Ammon's horn (tissue), 1 donor: ENCODE results near the gene HID1.
"Not testable (repeated sequence)": the region's sequence is repeated elsewhere in the genome, so short reads cannot be mapped to it uniquely, and the experiment has no call there.

ENCODE experiments used
- DNase-seq: peaks from one replicate; pipeline ENCODE4 v3.0.0-alpha.2; 2016; ENCODE audit warnings: low spot score

HID1 gene

DNA sequence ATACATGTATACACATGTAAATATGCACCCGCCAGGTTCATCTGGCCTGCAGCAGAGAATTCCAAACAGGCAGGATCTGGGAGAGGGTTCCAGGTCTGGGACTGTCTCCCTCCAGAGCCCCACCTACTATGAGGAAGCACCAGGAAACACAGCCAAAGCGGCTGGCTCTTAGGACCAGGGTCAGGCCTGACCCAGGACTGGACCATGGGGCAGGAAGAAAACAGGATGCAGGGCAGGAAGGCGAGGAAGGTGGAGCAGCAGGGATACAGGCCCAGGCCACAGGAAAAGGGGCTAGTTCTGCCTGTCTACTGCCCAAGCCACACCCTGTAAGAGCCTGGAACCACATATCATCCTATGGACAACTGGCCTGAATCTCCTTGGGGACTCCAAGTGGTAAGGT lies 2.2 kb downstream of the HID1 start:
- no peak for DNase-seq

DNA sequence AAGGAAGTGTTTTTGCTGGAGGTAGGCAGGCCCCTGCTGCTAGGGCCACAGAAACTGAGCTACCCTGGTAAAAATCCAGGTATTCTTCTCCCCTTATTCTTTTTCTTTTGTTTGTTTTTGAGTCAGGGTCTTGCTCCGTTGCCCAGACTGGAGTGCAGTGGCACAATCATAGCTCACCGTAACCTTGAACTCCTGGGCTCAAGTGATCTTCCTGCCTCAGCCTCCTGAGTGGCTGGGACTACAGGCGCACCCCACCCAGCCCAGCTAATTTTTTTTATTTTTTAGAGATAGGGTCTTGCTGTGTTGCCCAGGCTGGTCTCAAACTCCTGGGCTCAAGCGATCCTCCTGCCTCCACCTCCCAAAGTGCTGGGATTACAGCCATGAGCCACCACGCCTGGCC lies 3.1 kb downstream of the HID1 start:
- DNase-seq, result not testable (repeated sequence)

DNA sequence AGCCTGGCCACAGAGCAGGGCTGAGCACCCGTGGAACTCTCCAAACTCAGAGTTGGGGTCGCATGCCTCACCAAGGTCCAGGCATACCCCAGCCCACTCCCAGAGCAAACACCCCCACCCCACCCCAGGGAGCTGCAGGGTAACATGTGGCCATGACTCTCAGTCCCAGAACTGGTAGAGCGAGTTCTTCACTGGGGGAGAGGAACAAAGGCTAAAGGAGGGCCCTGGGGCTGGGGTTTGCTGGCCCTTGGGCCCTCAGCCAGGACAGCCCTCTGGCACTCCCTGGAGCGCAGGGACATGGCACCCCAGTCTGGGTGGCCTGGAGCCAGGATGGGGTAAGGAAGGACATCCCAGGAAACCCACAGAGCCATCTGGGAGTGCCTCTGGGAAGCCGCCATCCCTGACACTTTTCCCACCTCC lies 4.2 kb downstream of the HID1 start:
- no peak for DNase-seq

DNA sequence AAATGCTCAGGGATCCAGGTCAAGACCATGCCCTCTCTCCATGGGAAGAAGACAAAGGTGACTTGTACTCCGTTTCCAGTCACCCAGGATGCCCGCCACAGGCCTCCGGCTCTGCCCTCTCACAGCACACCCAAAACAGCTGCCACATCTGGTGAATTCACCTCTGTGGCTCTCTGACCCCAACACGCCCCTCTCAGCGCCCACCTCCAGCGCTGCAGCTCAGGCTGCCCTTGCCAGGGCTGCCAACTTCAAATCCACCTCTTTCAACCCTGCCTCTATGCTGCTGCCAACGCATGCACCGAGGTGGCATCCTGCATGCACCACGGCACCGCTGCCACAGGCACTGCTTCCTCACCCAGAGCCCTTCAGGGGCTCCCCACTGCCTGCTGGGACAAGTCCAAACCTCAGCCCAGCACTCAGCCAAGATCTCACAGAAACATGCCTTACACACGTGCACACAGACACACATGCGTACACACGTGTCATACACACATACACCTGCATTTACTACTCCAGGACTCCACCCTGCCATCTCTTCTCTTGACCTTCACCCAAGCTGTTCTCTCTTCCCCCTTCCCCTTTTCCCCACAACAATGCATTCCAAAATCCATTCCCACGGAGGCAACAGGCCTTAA lies 7.5 kb downstream of the HID1 start:
- DNase-seq, result no peak

DNA sequence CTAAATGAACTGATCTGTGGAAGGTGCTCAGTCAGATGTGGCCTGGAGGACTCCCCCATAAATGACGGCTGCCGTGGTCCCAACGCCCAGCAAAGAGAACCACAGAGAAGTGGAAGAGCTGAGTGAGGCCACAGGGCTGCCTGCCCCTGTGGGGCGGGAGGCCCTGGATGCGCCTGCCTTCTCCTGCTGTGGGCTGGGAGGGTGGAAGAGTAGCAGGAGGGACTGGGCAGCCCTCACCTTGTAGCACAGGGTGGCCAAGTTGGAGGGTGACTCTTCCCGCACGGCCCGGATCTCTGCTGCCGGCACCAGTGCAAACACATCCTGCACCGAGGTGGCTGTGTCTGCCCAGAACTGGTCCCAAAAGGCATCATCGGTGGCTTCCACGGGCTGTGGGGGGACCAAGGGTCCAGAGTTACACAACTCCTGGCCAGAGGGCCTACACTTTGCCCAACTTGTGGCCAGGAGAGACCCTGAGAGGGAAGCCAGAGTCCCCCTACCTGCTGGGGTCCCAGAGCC lies 8.3 kb downstream of the HID1 start:
- no peak for DNase-seq

DNA sequence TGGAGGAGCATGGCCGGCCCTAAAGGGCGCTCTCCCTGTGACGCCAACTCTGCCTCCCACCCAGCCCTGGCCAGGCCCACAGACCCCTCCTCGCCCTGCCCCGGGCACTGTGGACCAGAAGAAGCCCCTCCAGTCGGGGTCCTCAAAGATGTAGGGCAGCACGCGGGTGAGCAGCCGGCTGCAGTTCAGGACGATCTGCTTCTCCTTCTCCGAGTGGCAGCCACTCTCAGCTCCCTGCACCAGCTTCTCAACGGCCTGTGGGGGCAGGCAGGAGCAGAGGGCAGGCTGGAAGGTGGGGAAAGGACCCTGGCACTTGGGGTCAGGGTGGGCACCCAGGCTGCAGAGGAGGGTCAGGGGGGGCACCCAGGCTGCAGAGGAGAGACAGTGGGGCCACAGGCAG lies 8.9 kb downstream of the HID1 start:
- no peak for DNase-seq

DNA sequence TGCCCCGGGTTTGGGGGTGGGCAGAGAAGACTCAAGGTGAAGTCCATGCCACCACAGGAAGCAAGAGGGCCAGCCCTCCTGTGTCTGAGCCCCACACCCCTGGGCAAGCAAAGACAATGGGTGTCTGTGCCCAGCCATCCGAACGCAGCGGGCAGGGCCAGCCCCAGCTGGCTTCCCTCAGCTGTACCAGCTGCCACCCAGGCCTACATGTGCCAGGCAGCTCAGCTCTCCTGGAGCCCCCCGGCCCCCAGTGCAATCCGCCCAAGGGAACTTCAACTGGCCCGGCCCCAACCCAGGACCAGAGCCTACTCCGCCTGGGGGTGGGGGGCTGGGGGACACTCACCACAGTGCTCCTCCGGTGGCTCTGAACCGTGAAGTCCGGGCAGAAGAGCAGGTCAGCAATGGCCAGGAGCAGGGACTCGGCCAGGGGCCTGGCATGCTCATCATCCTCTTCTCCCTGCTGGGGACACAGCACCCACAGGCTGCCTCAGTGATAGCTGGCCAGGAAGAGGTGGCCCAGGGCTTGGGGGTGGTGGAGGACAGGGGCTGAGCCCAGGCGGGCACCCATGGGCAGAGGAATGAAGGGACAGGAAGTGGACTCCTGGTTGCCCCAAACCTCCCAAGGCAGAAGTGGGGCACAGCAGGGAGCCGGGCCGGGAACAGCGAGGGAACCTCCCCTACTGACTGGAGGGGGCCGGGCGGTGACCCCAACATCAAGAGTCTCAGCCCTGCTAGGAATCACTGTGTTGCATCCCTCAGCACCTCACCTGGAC lies 9.8 kb downstream of the HID1 start:
- DNase-seq, result peak; percentile 88

DNA sequence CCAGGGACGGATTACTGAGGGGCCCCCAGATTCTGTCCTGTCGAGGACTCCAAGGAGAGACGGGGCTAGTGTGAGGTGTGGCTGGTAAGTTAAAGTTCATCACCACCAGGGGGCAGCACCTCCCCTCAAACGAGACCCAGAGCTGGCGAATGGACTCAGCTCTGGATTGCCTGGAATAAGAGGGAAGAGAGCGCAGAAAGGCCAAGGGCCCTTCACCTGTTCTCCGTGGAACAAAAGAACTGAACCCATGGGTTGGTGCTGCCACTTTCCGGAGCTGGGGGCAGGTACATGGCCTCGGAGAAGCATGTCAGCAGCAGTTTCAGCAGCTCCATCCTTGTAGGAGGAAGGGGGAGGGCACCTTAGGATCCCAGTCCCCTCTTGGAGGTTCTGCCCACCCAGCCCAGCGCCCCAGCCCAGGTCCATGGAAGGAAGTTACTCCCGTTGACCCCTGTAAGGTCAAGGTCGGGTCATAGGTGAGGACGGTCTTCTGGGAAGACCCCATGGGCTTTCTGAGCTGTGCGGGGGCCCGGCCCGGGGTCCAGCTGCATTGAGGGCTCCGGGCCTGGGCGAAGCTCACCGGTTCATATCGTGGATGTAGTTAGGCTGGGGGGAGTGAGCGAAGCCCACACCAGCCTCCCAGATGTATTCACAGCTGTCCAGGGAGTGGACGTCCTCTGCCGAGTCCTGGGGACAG lies 10.8 kb downstream of the HID1 start:
- DNase-seq, result peak; percentile 93

DNA sequence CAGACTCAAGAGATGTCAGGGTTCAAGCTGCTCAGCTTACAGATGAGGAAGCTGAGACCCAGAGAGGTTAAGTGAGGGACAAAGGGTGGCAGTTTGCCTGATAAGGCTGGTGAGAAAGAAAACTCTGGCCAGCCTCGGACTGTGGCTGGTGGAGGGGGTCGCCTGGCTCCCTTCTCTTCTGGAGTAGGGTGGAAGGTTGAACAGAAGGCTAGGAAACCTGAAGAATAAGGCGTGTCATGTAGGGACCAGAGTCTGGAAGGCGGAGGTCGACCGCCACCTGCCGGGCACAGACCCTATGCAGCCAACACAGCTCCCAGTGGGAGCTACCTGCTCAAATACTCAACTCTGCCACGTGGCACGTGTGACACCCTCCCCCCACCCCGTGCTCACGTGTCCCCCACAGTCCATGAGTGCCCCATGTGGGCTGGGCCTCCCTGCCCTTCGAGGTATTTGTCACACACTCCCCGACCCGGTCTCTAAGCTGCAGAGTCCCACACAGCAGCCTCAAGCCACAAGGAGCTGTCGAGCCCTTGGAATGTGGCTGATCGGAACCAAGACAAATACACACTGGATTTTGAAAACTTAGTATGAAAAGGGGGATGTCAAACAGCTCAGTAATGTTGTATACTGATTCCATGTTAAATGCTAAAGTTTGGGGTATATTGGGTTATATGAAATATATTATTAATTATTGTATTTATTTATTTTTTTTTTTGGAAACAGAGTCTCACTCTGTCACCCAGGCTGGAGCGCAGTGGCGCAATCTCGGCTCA lies 11.8 kb downstream of the HID1 start:
- DNase-seq, result no peak

DNA sequence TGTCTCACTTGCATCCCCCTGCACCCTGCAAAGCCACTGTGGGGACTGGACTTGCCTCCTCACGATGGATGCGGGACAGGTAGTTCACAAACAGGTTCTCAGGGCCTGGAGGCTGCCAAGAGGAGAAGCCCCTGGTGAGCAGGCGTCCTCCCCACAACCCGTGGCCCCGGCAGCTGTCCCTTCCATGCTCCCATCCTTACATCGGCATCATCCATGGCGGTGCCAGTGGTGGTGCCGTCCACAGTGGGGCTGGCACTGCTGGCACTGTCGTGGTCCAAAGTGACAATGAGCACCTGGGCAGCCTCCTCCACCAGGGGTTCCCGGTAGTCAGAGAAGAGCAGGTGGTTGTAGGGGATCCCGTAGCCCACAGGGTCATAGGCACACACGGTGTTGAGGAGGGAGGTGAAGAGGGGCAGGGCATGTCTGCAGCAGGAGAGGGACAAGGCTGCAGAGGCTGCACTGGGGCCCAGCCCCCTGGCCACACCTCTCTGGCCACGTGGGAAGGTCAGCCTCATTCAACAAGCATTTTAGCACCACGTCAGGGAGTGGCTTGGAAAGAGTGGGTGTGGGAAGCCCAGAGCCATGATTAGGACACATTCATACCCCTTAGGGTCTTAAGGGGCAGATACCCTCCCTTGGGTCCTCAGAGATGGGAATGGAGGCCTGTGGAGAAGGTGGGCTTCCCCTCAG lies 12.6 kb downstream of the HID1 start:
- no peak for DNase-seq

DNA sequence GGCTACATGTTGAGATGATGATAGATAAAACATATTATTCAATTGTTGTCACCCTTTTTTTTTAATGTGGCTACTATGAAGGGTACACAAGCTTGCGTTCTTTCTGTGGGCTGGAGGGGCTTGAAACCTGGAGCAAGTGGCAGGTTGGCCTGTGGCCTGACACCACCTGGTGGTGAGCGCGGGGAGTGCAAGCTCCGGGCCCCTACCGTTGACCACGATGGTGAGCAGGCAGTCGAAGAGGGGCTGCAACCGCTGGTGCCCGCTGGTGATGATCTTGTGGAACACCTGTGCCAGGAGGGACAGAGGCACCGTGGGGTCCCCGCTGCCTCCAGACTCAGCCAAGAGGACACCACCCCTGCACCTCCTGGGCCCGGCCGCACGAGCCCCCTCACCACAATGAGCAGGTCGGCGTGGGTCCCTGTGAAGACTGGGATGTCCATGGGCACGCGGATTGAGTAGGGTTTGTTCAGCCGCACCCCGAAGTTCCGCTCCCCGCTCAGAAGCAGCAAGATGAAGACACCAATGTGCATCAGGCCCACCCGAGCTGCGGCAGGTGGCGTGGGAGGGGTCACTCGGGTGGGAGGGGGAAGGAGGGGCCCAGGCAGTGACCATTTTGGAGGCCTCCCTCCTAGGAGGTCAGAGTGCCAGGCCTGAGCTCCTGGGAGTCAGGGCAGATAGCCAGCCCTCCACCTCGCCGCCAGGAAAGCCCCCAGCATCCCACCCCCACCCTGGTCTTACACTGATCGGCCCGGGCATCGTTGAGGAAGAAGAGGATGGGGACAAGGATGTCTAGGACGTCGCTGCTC lies 14.4 kb downstream of the HID1 start:
- DNase-seq, result peak; percentile 60

DNA sequence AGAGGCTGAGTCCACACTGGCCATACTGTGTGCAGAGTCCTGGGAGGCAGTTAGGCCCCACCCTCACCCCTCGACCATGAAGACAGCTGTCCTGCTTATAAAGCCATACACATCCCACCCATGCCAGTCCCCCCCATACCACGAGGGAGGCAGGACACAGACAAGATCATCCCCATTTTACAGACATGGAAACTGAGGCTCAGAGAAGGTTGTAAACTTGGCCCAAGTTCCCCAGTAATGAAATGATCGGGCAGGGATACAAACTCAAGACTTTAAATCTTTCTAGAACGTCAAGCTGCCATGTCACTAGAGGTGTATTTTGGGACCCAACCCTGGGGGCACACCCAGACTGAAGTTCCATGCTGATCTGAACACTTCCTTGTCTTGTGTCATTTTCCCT lies 16.5 kb downstream of the HID1 start:
- DNase-seq, result no peak

DNA sequence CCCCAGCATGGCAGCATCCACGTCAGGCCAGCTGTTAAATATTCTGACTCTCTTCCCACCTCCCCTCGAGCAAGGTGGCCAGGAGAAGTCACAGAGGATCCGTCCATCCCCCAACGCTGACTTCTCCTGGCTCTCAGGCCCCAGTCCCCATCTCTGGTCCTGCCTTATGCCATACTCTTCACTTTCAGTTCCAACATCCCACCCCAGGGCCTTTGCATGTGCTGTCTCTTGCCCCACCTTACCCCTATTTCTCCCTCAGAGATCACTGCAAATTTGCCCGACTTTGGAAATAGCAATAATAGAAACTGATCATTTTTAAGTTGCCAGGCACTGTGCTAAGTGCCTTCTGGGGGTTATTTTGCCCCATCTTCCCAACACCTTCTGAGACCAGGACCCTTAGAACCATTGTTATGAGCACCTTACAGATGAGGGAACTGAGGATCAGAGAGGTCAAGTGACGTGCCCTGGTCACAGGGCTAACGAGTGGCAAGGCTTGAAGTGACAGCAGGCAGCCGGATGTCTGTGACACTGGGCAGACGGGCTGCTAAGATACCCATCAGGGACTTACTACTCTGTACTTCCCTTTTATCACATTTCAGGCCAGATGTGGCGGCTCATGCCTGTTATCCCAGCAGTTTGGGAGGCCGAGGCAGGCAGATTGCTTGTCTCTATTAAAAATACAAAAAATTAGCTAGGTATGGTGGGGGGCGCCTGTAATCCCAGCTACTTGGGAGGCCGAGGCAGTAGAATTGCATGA lies 17.7 kb downstream of the HID1 start:
- DNase-seq, result no peak

DNA sequence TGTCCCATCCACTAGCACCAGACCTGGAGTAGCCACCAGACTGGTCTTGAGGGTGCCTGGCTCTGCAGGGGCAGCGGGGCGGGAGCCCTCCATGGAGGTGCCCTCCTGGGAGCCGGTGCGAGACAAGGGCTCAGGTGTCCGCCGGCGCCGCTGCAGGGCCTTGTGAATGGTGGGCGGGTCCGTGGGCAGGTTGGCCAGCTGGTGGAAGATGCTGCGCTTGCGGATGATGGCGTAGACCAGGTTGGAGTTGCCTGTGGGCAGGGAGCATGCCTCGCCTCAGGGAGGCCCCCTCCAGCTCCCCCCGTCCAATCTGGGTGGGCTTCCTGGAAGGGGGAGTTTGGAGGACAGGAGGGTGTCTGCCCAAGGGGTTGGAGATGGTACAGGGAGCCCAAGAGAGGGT lies 18.4 kb downstream of the HID1 start:
- no peak for DNase-seq

DNA sequence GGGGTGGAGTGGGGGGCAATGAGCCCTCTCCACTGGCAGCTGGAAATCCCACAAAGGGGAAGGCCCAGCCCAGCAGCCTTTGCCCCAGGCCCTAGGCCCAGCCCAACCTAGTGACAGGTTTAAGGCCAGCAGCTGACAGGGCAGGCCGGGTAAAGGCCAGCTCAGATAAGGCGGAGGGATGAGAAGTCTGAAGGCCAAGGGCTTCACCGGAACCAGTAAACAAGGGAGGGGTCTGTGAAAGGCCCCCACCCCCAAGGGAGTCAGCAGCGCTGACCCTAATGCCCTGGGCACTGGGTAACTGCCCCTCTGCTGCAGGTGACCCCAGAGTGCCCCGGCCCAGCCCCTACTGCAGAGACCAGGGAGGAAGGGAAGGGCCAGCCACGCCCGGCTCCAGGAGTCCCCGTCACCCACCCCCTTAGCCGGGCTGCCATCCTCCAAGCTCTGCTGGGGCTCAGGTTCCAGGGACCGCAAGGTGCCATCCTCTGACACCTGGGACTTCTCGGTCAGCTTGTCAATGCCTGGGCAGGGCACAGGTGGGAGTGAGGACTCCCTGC lies 19.3 kb downstream of the HID1 start:
- DNase-seq, result no peak

DNA sequence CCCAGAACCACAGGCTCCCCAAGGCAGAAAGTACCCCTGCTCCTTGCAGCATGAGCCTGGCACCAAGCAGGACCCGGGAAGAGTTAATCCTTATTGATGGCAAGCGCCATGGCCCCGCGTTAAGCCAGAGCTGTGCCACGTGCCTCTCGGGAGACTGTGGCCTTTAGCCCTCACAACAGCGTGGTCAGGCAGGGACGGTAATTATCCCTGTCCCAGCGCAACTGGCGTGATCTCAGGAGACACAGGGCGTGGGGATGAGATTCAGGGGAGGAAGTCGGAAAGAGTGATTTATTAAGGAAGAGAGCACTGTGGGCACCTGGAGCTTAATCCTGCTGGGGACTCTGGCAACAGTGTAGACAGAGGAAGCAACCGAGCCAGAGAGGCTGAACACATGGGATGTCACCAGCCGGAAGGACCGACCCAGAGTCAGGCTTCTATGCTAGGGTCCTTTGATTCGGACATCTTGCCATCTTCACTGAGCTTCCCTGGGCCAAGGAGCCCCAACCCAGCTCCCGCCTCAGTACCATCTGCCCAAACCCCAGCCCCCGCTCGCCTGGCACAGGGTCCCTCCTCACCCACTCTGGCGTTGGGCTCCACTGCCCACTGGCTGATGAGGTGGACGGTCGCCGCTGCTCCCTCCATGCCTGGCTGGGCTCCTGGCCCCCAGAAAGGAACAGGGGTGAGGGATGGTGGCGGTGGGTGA lies 20.0 kb downstream of the HID1 start:
- no peak for DNase-seq

DNA sequence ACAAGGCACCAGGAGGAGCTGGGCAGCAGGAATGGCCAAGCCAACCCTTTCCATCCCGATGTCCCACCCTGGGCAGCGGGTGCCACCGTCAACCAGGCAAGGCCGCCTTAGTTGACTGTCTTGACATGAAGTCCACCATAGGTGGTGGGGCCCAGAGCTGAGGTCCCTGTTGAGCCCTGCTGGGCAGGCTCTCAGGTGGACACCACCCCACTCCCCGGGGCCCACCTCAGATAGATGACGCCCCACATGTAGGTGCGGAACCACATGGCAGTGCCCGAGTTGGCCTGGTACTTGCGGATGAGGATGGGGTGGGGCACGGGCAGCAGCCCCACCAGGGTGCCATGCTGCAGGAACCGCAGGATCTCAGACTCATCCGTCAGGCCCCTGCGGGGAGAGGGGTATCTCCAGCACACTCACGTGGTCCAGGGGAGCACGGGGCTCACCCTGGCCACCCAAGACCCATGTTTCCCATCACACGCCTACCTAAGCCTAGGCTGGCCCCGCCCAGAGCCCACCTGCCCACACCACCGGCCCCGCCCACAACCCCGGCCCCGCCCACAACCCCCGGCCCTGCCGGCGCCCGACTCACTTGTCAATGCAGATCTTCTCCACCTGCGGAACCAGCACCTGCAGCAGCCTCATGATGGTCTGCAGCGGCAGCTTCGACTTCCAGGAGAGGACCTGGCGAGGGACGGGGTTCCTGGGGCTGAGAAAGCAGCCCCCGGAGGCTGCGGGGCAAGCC lies 20.7 kb downstream of the HID1 start:
- no peak for DNase-seq

DNA sequence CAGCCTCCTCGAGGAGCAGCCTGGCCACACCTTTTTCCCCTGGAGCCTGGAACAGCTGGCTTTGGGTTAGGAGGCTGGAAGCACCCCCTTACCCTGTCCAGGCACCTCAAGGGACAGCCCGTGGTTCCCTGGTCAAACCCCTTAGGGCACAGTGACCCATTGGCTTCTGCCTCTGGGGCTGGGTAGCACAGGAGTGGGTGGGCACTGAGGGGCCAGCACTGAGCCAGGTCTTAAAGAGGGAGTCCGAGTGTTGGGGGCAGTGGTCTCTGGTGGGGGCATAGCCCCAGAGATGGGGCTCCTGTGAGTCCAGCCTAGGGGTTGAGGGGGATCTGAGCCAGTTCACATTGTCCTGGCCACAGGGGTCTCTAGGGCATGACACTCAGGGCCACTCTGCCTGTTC lies 21.5 kb downstream of the HID1 start:
- no peak for DNase-seq
